GM12891 (cell line): ENCODE data around the gene ZNF598.

Experiments used
- POLR2A ChIP-seq: IDR thresholded peaks from 2 replicates; pipeline ENCODE4 v1.6.1; 2011; ENCODE audit warnings: low read depth, low read length, control low read depth
- SPI1 ChIP-seq: IDR thresholded peaks from 2 replicates; pipeline ENCODE4 v1.6.1; 2011; ENCODE audit warnings: low read depth, low read length, control low read depth
- TAF1 ChIP-seq: IDR thresholded peaks from 2 replicates; pipeline ENCODE4 v1.6.1; 2011; ENCODE audit warnings: low read depth, low read length, control low read depth

DNA sequence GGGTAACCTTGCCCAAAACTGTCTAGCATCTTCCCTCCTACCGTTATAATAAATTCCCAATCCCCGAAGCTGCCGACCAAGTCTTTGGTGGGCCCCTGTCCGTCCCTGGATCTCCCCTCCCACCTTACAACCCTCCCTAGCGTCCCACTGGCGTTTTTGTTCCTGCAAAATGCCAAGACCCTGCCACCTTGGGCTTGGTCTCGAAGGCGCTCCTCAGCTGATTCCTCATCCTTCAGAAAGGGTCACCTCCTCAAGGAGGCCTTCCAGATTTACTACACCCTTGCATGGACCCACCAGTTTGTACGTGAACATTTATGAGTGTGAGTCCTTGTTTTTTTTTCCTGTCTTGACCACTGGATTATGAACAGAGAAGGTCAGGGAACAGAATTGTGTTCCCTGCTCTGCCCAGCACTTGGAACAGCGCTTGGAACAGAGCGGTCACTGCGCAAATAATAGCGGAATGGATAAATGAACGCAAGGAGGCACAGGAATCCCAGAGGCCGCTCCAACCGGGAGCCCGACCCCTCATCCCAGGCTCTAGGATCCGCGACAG lies 26.6 kb downstream of the ZNF598 start:
- TF ChIP-seq POLR2A (no peak), TAF1 (no peak), SPI1 (no peak)
